Effector memory CD4-positive, alpha-beta T cell (primary cell): Measurements from ENCODE around the gene HSPA12A.

Experiments used
- DNase-seq, 3 donors: peaks; one replicate each; pipeline ENCODE4 v3.0.0-alpha.2; 2020
- H3K27ac ChIP-seq: 2 replicates; pipeline ENCODE4 v1.7.0; 2013; ENCODE audit warnings: mild to moderate bottlenecking, low read length, moderate library complexity; ENCODE audit not compliant: insufficient read depth, poor library complexity, severe bottlenecking
- H3K27me3 ChIP-seq: replicated peaks from 2 replicates; pipeline ENCODE4 v1.7.0; 2013; ENCODE audit warnings: mild to moderate bottlenecking, low read length; ENCODE audit not compliant: insufficient read depth, control insufficient read depth, poor library complexity, severe bottlenecking
- H3K36me3 ChIP-seq: 2 replicates; pipeline ENCODE4 v1.7.0; 2013; ENCODE audit warnings: mild to moderate bottlenecking, low read length, moderate library complexity; ENCODE audit not compliant: control insufficient read depth, insufficient read depth
- H3K4me1 ChIP-seq: 2 replicates; pipeline ENCODE4 v1.7.0; 2013; ENCODE audit warnings: low read length, mild to moderate bottlenecking; ENCODE audit not compliant: control insufficient read depth, insufficient read depth, poor library complexity, severe bottlenecking
- H3K4me3 ChIP-seq: 2 replicates; pipeline ENCODE4 v1.7.0; 2013; ENCODE audit warnings: low read length, low read depth, mild to moderate bottlenecking; ENCODE audit not compliant: insufficient read depth, poor library complexity, severe bottlenecking
- H3K9me3 ChIP-seq: 2 replicates; pipeline ENCODE4 v1.7.0; 2013; ENCODE audit warnings: mild to moderate bottlenecking, low read length, moderate library complexity; ENCODE audit not compliant: control insufficient read depth

HSPA12A gene

GRCh38 chr10:116781370-116781884, 39.1 kb upstream of the HSPA12A start:
- no peaks in the 10 kb centered on the region for H3K9me3 ChIP-seq
- DNase-seq = no peak
- no peak overlapping the region for H3K4me3 ChIP-seq
- H3K27ac ChIP-seq = no peak overlapping the region
- peaks cover 6% of the 10 kb centered on the region for H3K27me3 ChIP-seq
- H3K36me3 ChIP-seq = no peaks in the 10 kb centered on the region
- no peaks in the 10 kb centered on the region for H3K4me1 ChIP-seq

GRCh38 chr10:116780691-116781205, 38.4 kb upstream of the HSPA12A start:
- Histone ChIP-seq H3K4me3 (no peak overlapping the region), H3K9me3 (no peaks in the 10 kb centered on the region), H3K27me3 (peaks cover 6% of the 10 kb centered on the region), H3K4me1 (no peaks in the 10 kb centered on the region), H3K36me3 (no peaks in the 10 kb centered on the region), H3K27ac (no peak overlapping the region)
- DNase-seq = no peak

GRCh38 chr10:116779076-116779687, 36.8 kb upstream of the HSPA12A start:
- Histone ChIP-seq H3K27ac (no peak overlapping the region), H3K9me3 (no peaks in the 10 kb centered on the region), H3K4me1 (no peaks in the 10 kb centered on the region), H3K36me3 (no peaks in the 10 kb centered on the region), H3K27me3 (peaks cover 6% of the 10 kb centered on the region), H3K4me3 (no peak overlapping the region)
- DNase-seq = no peak

GRCh38 chr10:116777006-116777405, 34.6 kb upstream of the HSPA12A start:
- no peaks in the 10 kb centered on the region for H3K9me3 ChIP-seq
- H3K27ac ChIP-seq = no peak overlapping the region
- no peaks in the 10 kb centered on the region for H3K4me1 ChIP-seq
- H3K27me3 ChIP-seq = peaks cover 6% of the 10 kb centered on the region
- no peaks in the 10 kb centered on the region for H3K36me3 ChIP-seq
- no peak for DNase-seq
- no peak overlapping the region for H3K4me3 ChIP-seq

- no peak for DNase-seq
- Histone ChIP-seq H3K9me3 (no peaks in the 10 kb centered on the region), H3K36me3 (no peaks in the 10 kb centered on the region), H3K4me3 (no peak overlapping the region), H3K4me1 (no peaks in the 10 kb centered on the region), H3K27me3 (peaks cover 6% of the 10 kb centered on the region), H3K27ac (no peak overlapping the region)
Measured at GRCh38 chr10:116775488-116776400, 33.4 kb upstream of the HSPA12A start.

- Histone ChIP-seq H3K9me3 (no peaks in the 10 kb centered on the region), H3K27me3 (peaks cover 6% of the 10 kb centered on the region), H3K4me1 (no peaks in the 10 kb centered on the region), H3K36me3 (no peaks in the 10 kb centered on the region), H3K27ac (no peak overlapping the region), H3K4me3 (no peak overlapping the region)
- DNase-seq = no peak
Measured at GRCh38 chr10:116774728-116775151, 32.4 kb upstream of the HSPA12A start.

- Histone ChIP-seq H3K4me1 (no peaks in the 10 kb centered on the region), H3K4me3 (no peak overlapping the region), H3K36me3 (no peaks in the 10 kb centered on the region), H3K27me3 (peaks cover 6% of the 10 kb centered on the region), H3K27ac (no peak overlapping the region), H3K9me3 (no peaks in the 10 kb centered on the region)
- no peak for DNase-seq
Measured at GRCh38 chr10:116772909-116773705, 30.7 kb upstream of the HSPA12A start.

GRCh38 chr10:116771959-116772585, 29.7 kb upstream of the HSPA12A start:
- Histone ChIP-seq H3K4me1 (no peaks in the 10 kb centered on the region), H3K27ac (no peak overlapping the region), H3K27me3 (peaks cover 4% of the 10 kb centered on the region), H3K4me3 (no peak overlapping the region), H3K36me3 (no peaks in the 10 kb centered on the region), H3K9me3 (no peaks in the 10 kb centered on the region)
- DNase-seq = no peak

GRCh38 chr10:116771101-116771958, 29.0 kb upstream of the HSPA12A start:
- no peaks in the 10 kb centered on the region for H3K9me3 ChIP-seq
- no peak overlapping the region for H3K4me3 ChIP-seq
- no peak overlapping the region for H3K27ac ChIP-seq
- H3K4me1 ChIP-seq = no peaks in the 10 kb centered on the region
- H3K36me3 ChIP-seq = no peaks in the 10 kb centered on the region
- no peaks in the 10 kb centered on the region for H3K27me3 ChIP-seq
- DNase-seq = no peak
